ENCODE measurements around the gene PRRC2C. TPM values are rescaled to one million over a fixed set of nuclear protein-coding genes. Genes with fewer than 3 reads are reported as not detected.
"Not testable (repeated sequence)": the region's sequence is repeated elsewhere in the genome, so short reads cannot be mapped to it uniquely, and the experiment has no call there.

The PRRC2C gene
- 179 TPM for total RNA-seq

DNA sequence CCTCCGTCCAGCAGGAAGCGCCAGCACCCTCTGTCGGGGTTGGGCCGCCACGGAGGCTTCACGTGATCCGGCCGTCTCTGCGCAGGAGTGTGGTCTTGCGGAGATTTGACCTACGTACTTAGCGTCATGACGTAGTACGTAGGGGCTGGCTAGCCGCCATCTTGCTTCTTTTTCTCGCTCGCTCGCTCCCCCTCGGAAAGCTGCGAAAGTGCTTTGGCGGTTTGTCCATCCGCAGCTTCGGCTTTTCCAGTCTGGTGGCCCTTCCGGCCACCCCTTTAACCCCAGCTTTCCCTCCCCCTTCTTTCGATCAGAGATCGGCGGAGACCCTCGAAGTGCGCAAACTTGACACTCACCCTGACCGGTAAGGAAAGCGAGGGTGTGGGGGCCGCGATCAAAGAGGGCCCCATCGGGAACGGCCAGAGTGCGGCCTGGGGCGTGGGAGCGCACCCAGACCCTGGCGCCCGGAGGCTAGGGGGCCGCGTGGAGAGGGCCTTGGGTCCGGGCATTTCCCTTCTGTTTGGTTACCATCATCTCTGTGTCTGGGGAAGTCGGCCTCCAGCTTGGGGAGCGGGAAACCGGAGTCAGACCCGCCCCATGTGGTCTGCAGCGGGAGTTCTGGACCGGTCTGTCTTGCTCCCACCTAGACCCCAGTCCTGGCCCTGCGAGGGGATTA is at the start of gene PRRC2C:
Gene PRRC2C (plus strand): TSS at position 156 of the 673 bp plus-strand sequence. CDS start 26,559 bp downstream, outside the sequence.
- Histone ChIP-seq H3K27me3 (ENCODE audit: insufficient read depth, low read length) (no peaks in the 10 kb centered on the region), H3K9me3 (ENCODE audit: low read depth, low read length) (no peaks in the 10 kb centered on the region), H3K4me1 (ENCODE audit: insufficient read depth, low read length) (peaks cover 30% of the 10 kb centered on the region)

DNA sequence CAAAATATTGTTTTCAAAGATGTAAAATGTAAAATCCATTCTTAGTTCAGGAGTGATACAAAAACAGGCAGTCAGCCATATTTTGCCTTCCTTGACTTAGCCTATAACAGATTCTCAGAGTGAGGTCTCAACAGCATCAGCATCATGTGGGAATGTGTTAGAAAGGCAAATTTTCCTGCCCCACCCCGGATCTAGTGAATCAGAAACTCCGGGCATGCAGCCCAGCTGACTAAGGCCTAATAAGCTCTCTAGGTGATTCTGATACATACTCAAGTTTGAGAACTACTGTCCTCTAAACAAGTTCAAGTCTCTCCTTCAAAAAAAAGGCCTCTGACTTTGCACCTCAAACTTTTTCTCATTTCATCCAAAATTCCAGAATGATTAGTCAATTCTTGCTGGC is 46.9 kb upstream of the PRRC2C start:
- Histone ChIP-seq H3K4me1 (ENCODE audit: insufficient read depth, low read length) (peaks cover 17% of the 10 kb centered on the region), H3K27me3 (ENCODE audit: insufficient read depth, low read length) (no peaks in the 10 kb centered on the region), H3K9me3 (ENCODE audit: low read depth, low read length) (no peaks in the 10 kb centered on the region), H3K4me3 (ENCODE audit: low read length) (no peak overlapping the region)

More for the DNA sequence above, at the start of gene PRRC2C:
- peak within 1 kb of the TSS; percentile 86 for H3K4me3 ChIP-seq (ENCODE audit: low read length)

DNA sequence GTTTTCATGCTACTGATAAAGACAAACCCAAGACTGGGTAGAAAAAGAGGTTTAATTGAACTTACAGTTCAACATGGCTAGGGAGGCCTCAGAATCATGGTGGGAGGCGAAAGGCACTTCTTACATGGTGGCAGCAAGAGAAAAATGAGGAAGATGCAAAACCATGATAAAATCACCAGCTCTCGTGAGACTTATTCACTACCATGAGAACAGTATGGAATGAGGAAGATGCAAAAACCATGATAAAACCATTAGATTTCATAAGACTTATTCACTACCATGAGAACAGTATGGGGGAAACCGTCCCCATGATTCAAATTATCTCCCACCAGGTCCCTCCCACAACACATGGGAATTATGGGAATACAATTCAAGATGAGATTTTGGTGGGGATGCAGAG is 45.1 kb upstream of the PRRC2C start:
- H3K4me1 ChIP-seq (ENCODE audit: insufficient read depth, low read length); H3K4me3 ChIP-seq (ENCODE audit: low read length); H3K27me3 ChIP-seq (ENCODE audit: insufficient read depth, low read length); H3K9me3 ChIP-seq (ENCODE audit: low read depth, low read length): not testable (repeated sequence)

DNA sequence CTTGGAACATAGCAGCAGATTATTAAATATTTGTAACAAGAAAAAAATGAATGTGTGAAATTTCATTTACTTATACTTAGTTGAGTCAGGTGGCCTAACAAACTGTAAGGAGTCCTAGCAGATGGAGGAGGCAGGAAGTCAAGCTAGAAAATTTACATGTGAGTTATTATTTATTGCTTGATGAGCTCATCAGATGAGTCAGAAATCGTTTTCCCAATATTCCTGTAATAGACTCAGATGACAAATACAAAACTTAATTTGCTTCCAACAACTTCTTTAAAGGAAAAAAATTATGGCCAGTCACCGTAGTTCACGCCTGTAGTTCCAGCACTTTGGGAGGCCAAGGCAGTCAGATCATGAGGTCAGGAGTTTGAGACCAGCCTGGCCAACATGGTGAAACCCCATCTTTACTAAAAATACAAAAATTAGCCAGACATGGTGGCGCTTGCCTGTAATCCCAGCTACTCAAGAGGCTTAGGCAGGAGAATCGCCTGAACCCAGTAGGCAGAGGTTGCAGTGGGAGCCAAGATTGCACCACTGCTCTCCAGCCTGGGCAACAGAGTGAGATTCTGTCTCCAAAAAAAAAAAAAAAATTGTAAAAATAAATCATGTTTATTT is 43.9 kb upstream of the PRRC2C start:
- H3K9me3 ChIP-seq (ENCODE audit: low read depth, low read length); H3K4me1 ChIP-seq (ENCODE audit: insufficient read depth, low read length); H3K4me3 ChIP-seq (ENCODE audit: low read length); H3K27me3 ChIP-seq (ENCODE audit: insufficient read depth, low read length): not testable (repeated sequence)

DNA sequence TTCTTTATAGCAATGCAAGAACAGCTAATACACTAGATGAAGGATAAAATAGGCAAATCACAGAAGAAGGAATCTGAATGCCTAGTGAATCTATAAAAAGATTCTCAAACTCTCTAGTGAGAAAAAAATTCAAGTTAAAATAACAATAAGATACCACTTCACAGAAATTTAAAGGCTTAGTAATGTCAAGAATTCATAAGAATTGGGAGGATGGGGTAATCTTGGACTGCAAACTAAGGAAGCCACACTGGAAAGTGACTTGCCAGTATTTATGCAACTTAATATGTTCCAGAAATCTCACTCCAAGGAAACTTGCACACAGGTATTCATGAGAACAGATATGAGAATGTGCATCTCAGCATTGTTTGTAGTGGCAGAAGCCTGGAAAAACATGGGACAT is 38.9 kb upstream of the PRRC2C start:
- H3K9me3 ChIP-seq (ENCODE audit: low read depth, low read length): no peaks in the 10 kb centered on the region
- H3K4me1 ChIP-seq (ENCODE audit: insufficient read depth, low read length): no peaks in the 10 kb centered on the region
- H3K4me3 ChIP-seq (ENCODE audit: low read length): no peak overlapping the region
- no peaks in the 10 kb centered on the region for H3K27me3 ChIP-seq (ENCODE audit: insufficient read depth, low read length)

DNA sequence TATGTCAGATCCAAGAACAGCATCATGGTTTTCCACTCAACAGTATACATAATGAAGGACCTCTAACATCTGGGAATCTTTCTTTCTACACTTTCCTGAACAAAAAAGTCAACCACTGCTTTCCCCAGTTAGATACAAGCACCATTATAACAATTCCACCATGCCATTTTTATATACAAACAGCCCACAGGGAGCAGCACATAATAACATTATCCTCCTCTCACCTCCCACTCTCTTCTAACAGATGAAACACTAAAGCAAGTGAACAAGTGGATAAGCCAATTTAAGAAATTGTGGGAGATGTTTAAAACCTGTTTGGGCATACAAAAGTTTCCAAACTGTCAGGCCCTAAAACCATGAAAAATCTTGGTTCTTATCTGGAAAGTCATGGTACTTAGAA is 29.4 kb upstream of the PRRC2C start:
- no peaks in the 10 kb centered on the region for H3K27me3 ChIP-seq (ENCODE audit: insufficient read depth, low read length)
- no peaks in the 10 kb centered on the region for H3K4me1 ChIP-seq (ENCODE audit: insufficient read depth, low read length)
- H3K9me3 ChIP-seq (ENCODE audit: low read depth, low read length): peaks cover 4% of the 10 kb centered on the region
- H3K4me3 ChIP-seq (ENCODE audit: low read length): no peak overlapping the region

DNA sequence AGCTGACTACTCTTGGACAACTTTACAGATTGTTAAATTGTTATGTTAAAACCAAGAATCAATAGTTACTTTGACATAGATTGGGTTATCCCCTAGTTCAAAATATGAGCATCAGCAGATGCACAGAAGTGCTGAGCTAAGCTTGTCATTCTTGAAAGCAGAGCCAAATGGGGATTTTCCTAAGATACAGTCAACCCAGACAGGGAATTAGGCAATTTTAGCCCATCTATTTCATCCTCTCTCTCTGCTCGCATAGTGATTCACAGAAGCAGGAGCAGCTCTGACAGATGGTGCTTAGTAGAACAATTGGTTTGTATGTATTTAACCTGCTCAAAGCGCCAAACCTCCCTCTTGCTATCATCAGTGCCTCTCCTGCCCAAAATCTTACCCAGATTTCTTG is 27.9 kb upstream of the PRRC2C start:
- Histone ChIP-seq H3K9me3 (ENCODE audit: low read depth, low read length) (no peaks in the 10 kb centered on the region), H3K4me1 (ENCODE audit: insufficient read depth, low read length) (no peaks in the 10 kb centered on the region), H3K27me3 (ENCODE audit: insufficient read depth, low read length) (no peaks in the 10 kb centered on the region), H3K4me3 (ENCODE audit: low read length) (no peak overlapping the region)

DNA sequence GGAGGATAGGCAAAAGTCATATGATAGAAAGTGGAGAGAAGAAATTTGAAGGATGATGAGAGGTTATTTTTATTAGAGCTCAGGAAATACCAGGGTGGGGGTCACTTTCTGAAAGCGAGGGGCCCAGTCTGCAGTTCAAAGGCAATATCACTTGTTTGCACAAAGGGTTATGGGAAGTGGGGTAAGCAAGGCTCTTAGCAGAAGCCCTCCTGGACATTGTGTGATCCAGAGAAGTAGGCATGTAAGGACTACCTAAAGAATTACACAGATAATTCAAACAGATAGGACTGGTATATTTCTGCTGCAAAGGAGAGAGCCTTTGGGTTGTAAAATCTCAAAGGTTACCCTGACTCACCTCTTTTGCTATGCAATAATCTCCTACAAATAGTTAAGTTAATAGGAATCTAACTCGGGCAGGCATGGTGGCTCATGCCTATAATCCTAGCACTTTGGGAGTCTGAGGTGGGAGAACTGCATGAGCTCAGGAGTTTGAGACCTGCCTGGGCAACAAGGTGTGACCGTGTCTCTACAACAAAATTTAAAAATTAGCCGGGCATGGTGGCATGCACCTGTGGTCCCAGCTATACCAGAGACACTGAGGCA is 25.2 kb upstream of the PRRC2C start:
- no peaks in the 10 kb centered on the region for H3K4me1 ChIP-seq (ENCODE audit: insufficient read depth, low read length)
- no peaks in the 10 kb centered on the region for H3K9me3 ChIP-seq (ENCODE audit: low read depth, low read length)
- no peaks in the 10 kb centered on the region for H3K27me3 ChIP-seq (ENCODE audit: insufficient read depth, low read length)
- H3K4me3 ChIP-seq (ENCODE audit: low read length): no peak overlapping the region

DNA sequence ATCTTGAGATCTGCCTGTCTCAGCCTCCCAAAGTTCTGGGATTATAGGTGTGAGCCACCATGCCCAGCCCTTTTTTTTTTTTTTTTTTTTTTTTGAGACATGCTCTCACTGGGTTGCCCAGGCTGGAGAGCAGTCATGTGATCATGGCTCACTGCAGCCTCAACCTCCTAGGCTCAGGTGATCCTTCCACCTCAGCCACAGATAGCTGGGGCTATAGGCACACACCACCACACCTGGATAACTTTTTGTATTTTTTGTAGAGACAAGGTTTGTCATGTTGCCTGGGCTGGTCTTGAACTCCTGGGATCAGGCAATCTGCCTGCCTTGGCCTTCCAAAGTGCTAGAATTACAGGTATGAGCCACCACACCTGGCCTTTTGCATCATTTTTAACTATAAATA is 17.7 kb upstream of the PRRC2C start:
- Histone ChIP-seq H3K27me3 (ENCODE audit: insufficient read depth, low read length) (no peaks in the 10 kb centered on the region), H3K4me1 (ENCODE audit: insufficient read depth, low read length) (no peaks in the 10 kb centered on the region), H3K4me3 (ENCODE audit: low read length) (no peak overlapping the region), H3K9me3 (ENCODE audit: low read depth, low read length) (no peaks in the 10 kb centered on the region)

DNA sequence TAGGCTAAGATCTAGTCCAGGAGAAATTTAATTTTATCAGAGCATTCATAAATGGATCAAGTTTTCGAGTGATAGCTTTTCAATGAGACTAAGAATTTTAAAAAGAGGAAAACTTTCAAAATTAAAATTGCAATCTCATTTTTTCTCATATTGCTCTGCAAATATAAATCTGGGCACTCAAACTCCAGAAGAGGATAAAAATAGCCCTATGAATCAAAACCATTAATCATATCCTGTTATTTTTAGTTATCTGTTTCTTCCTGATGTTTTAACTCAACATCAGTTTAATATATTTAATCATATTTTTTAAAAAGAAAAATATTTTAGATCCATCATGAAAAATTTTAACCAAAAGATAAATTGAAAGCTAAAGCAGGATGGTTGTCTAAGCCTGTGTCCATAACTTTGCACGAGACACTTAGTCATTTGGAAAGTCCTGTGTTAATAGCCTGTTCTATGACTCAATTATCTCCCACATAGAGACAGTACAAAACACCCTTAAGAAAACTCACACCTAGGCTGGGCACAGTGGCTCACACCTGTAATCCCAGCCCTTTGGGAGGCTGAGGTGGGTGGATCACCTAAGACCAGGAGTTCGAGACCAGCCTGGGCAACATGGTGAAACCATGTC is 17.1 kb upstream of the PRRC2C start:
- Histone ChIP-seq H3K4me3 (ENCODE audit: low read length) (no peak overlapping the region), H3K9me3 (ENCODE audit: low read depth, low read length) (no peaks in the 10 kb centered on the region), H3K27me3 (ENCODE audit: insufficient read depth, low read length) (no peaks in the 10 kb centered on the region), H3K4me1 (ENCODE audit: insufficient read depth, low read length) (no peaks in the 10 kb centered on the region)

DNA sequence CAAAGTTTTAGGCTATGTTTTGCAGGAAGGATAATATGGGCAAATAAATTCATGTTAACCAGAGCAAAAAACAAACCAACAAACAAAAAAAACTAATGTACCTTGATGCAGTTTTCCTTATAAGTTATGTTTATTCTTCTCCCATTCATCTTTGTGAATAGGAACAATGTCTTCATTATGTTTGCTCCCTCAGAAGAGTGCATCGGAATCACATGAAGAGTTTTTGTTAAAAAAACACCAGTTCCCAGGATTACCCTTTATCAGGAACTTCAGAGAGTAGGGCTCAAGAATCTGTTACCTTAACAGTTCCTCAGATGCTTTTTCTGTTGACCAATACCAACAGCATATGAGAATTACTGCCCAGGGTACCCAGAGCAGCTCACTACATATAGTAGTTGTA is 14.6 kb upstream of the PRRC2C start:
- Histone ChIP-seq H3K9me3 (ENCODE audit: low read depth, low read length) (no peaks in the 10 kb centered on the region), H3K27me3 (ENCODE audit: insufficient read depth, low read length) (no peaks in the 10 kb centered on the region), H3K4me1 (ENCODE audit: insufficient read depth, low read length) (no peaks in the 10 kb centered on the region), H3K4me3 (ENCODE audit: low read length) (no peak overlapping the region)

DNA sequence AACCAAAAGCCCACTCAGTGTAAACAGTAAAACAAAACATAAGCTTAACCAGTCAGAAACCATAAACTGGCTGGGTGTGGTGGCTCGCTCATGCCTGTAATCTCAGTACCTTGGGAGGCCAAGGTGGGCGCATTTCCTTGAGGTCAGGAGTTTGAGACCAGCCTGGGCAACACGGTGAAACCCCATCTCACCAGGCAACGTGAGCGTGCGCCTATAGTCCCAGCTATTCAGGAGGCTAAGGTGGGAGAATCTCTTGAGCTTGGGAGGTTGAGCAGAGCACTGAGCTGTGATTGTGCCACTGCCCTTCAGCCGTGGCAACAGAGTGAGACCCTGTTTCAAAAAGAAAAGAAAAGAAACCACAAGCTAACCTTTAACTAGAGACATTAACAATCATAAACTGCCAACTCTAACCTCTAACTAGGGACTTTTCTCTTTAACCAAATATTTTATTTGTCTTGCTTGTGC is 13.1 kb upstream of the PRRC2C start:
- no peak overlapping the region for H3K4me3 ChIP-seq (ENCODE audit: low read length)
- H3K9me3 ChIP-seq (ENCODE audit: low read depth, low read length): no peaks in the 10 kb centered on the region
- H3K27me3 ChIP-seq (ENCODE audit: insufficient read depth, low read length): no peaks in the 10 kb centered on the region
- no peaks in the 10 kb centered on the region for H3K4me1 ChIP-seq (ENCODE audit: insufficient read depth, low read length)

DNA sequence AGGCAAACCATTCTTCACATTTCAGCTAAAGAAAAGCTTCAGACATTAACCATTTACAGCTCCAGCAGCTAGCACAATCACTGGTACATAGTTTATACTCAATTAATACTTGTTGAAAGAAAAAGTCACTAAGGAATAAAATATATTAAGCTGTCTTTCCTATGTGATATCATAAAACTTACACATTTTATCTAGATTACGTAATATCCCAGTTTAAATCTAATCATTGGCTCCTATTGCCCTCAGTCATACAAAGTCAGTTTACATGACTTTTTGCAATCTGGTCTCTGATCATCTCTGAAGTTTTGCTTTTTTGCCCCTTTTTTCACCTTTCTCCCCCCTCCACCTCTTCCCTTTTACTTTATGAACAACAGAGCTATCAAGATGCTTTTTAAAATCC is 8.5 kb upstream of the PRRC2C start:
- Histone ChIP-seq H3K9me3 (ENCODE audit: low read depth, low read length) (no peaks in the 10 kb centered on the region), H3K27me3 (ENCODE audit: insufficient read depth, low read length) (no peaks in the 10 kb centered on the region), H3K4me1 (ENCODE audit: insufficient read depth, low read length) (no peaks in the 10 kb centered on the region), H3K4me3 (ENCODE audit: low read length) (no peak overlapping the region)

DNA sequence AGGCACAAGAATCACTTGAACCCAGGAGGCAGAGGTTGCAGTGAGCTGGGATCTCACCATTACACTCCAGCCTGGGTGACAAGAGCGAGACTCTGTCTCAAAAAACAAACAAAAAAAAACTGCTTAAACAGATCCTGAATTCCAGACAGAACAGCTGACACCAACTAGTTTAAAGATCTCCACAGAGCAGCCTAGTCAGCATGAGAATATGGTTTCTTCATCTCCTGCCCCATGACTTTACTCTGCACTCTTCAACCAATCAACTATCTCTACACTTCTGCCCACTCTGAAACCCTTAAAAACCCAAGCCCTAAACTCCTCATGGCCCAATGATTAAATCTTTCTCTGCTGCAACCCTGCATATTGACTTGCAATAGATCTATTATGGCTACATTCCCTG is 7.5 kb upstream of the PRRC2C start:
- no peaks in the 10 kb centered on the region for H3K9me3 ChIP-seq (ENCODE audit: low read depth, low read length)
- H3K4me1 ChIP-seq (ENCODE audit: insufficient read depth, low read length): no peaks in the 10 kb centered on the region
- no peaks in the 10 kb centered on the region for H3K27me3 ChIP-seq (ENCODE audit: insufficient read depth, low read length)
- no peak overlapping the region for H3K4me3 ChIP-seq (ENCODE audit: low read length)

DNA sequence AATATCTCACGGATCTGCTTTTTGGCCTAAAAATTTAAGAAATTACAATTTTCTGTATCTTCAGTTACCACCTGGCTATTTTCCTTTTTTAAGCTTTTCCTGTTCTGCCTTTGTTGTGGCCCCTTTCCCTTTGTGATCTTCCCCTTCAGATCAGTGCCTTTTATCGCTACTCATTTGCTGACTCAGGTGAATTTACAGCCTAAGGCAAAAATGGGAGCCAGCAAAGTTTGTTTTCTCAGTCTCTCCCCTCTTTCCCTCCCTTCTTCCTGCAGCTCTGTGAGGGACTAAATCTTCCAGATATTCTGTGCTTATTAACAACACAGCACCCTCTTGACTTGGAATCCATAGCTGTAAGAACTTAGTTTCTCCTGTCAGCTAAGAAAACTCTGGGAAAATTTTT is 5.3 kb upstream of the PRRC2C start:
- no peaks in the 10 kb centered on the region for H3K27me3 ChIP-seq (ENCODE audit: insufficient read depth, low read length)
- no peak overlapping the region for H3K4me3 ChIP-seq (ENCODE audit: low read length)
- peaks cover 8% of the 10 kb centered on the region for H3K4me1 ChIP-seq (ENCODE audit: insufficient read depth, low read length)
- no peaks in the 10 kb centered on the region for H3K9me3 ChIP-seq (ENCODE audit: low read depth, low read length)
